Kidney capillary endothelial cell (primary cell): Measurements from ENCODE around the gene PHF14.
"Not testable (repeated sequence)": the region's sequence is repeated elsewhere in the genome, so short reads cannot be mapped to it uniquely, and the experiment has no call there.

Experiments used
- DNase-seq: peaks from one replicate; pipeline ENCODE4 v3.0.0-alpha.2; 2018; ENCODE audit warnings: low spot score

Gene PHF14

GRCh38 chr7:10990748-10991147, 17.1 kb downstream of the PHF14 start:
- not testable (repeated sequence) for DNase-seq

GRCh38 chr7:10995482-10996166, 22.0 kb downstream of the PHF14 start:
- DNase-seq, result not testable (repeated sequence)

GRCh38 chr7:10998996-10999757, 25.5 kb downstream of the PHF14 start:
- DNase-seq, result no peak

- DNase-seq, result no peak
Observed at GRCh38 chr7:11005202-11005601, 31.5 kb downstream of the PHF14 start.

DNA sequence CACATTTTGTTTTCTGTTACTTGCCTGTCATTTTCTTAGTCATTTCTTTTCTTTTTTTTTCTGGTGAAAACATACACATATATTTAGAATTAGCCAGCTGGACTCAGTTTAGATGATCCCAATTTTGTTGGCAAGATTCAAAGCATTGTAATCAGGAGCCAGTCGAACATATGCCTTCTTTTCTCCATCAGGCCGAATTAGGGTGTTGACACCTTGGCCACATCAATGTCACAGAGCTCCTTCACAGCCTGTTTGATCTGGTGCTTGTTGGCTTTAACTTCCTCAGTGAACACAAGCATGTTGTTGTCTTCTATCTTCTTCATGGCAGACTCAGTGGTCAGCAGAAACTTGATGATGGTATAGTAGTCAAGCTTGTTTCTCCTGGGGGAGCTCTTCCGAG, 32.6 kb downstream of the PHF14 start:
- DNase-seq, result no peak

- DNase-seq, result no peak
Observed at GRCh38 chr7:11009631-11010030, 36.0 kb downstream of the PHF14 start.

- DNase-seq, result no peak
Observed at GRCh38 chr7:11021468-11021867, 47.8 kb downstream of the PHF14 start.

GRCh38 chr7:11026452-11027359, 53.0 kb downstream of the PHF14 start:
- no peak for DNase-seq

- no peak for DNase-seq
Observed at GRCh38 chr7:11035661-11036060, 62.0 kb downstream of the PHF14 start.

- no peak for DNase-seq
Observed at GRCh38 chr7:11039974-11040373, 66.3 kb downstream of the PHF14 start.

GRCh38 chr7:11054033-11054432, 80.4 kb downstream of the PHF14 start:
- DNase-seq, result no peak

DNA sequence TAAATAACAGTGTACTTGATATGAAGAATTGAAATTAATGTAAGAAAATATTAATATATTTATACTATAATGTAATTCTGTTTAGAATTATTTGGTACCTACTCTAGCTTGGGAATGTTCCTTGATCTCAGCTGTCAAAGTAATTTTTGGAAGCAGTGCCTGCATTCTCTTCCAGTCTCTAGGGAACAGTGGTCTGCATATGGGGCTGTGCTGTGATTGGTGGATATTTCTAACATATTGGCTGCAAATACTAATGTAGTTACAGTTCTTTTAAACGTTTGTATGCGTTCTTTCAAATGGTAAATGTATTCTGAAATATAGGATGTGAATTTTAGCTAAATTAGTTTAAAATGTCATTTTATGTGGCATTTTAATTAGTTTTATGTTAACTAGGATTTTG, 87.2 kb downstream of the PHF14 start:
- no peak for DNase-seq

- DNase-seq, result no peak
Observed at GRCh38 chr7:11062110-11062509, 88.4 kb downstream of the PHF14 start.

DNA sequence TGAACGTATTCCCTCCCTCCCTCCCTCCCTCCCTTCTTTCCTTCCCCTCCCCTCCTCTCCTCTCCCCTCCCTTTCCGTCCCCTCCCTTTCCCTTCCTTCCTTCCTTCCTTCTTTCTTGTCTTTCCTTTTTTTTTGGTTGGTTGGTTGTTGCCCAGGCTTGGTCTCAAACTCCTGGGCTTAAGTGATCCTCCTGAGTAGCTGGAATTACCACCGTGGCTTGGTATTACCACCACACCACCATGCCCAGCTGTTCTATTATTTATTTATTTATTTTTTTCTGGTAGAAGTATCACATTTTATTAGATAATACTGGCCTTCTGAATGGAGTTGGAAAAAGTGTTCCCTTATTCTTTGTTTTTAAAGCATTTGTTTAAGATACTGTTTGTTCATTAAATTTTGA, 95.9 kb downstream of the PHF14 start:
- no peak for DNase-seq

GRCh38 chr7:11077816-11078215, 104.1 kb downstream of the PHF14 start:
- DNase-seq, result no peak

DNA sequence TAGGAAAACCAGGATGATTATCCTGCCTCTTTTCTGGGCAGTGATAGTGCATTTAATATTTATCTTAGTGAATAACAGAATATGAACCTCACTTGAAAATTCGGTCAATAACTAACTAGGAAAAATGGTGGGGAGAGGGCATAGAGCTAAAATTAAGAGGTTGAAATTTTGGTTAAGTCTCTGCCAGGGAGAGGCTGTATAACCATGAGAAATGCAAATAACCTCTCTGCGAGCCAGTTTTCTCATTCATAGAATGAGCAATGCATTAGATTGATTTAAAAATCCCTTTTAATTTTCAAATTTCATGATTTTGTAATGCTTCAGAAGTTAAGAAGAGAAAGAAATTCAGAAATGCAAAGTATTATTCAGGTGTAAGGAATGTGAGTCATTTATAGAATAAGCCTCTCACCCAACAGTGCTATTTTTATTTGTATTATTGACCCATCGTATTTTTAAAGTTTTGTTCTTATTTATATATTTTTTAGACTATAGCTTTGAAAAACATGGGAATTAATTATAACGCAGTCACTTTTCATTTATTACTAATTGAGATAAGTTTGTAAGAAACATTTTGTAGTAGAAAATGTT, 104.7 kb downstream of the PHF14 start:
- DNase-seq, result no peak

- DNase-seq, result no peak
Observed at GRCh38 chr7:11079907-11080306, 106.2 kb downstream of the PHF14 start.

DNA sequence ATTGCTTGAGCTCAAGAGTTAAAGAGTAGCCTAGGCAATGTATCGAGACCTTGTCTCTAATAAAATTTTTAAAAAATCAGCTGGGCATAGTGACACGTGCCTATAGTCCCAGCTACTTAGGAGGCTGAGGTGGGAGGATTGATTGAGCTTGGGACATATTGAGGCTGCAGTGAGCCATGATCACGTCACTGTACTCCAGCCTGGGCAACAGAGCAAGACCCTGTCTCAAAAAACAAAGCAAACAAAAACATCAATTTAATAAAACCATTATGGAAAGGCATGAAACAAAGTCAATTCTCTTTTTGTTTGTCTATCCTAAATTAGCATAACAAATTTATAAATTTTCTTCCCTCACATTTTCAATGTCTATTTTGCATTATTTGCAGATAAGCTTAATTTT, 108.4 kb downstream of the PHF14 start:
- no peak for DNase-seq

GRCh38 chr7:11082552-11083213, 109.0 kb downstream of the PHF14 start:
- no peak for DNase-seq

DNA sequence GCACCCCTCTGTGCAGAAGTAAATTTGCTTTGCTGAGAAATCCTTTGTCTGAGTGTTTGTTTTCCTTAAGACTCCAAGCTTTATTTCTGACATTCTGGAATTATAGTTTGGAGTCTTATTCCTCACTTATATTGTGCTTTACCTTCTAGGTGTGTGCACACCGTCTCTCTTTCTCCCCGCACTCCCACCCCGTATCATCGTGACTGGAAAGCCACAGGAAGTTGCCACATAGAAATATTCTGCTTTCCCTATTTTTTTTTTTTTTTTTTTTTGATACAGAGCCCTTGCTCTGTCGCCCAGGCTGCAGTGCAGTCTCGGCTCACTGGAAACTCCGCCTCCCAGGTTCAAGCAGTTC, 109.5 kb downstream of the PHF14 start:
- DNase-seq, result no peak

- DNase-seq, result no peak
Observed at GRCh38 chr7:11104578-11104977, 130.9 kb downstream of the PHF14 start.

DNA sequence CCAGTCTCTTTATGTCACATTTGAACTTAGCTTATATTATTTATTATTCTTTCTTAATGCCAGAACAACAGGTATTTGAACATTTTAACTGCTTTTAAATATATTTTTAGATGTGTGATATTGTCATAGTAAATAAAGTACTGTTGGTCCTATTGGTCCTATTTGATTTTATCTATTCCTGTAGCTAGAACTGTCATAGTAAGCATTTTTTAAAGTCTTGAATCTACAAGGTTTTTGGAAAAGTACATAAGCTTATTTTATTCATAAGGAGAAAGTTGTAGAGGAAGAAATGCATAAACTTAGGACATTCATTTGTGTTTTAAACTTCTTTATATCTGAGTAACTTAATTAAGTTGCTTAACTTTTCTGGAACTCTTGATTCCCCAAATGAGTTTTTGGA, 136.0 kb downstream of the PHF14 start:
- no peak for DNase-seq
